Activated T-helper 17 cell treated with anti-CD3 and anti-CD28 coated beads, Interleukin-2, amount 50 U/mL, for 72 hours (primary cell): Measurements from ENCODE around the gene HSPA12B. TPM values are rescaled to one million over a fixed set of nuclear protein-coding genes. Genes with fewer than 3 reads are reported as not detected.

Experiments used
- ATAC-seq: fragments of 150-1000 bp; cut with Tn5 transposase; replicated peaks from 2 replicates; pipeline ENCODE4 v1.10.0; 2021; ENCODE audit warnings: mild to moderate bottlenecking, moderate library complexity
- H3K27ac Mint-ChIP-seq: one replicate; pipeline ENCODE4 v1.8.0; 2022; ENCODE audit warnings: mixed read lengths
- H3K27me3 Mint-ChIP-seq: one replicate; pipeline ENCODE4 v1.8.0; 2022; ENCODE audit warnings: mixed read lengths
- H3K36me3 Mint-ChIP-seq: one replicate; pipeline ENCODE4 v1.8.0; 2022; ENCODE audit warnings: low read depth, mild to moderate bottlenecking, mixed read lengths
- H3K4me1 Mint-ChIP-seq: one replicate; pipeline ENCODE4 v1.8.0; 2022; ENCODE audit warnings: mixed read lengths
- H3K4me3 Mint-ChIP-seq: one replicate; pipeline ENCODE4 v1.8.0; 2022; ENCODE audit warnings: mild to moderate bottlenecking, mixed read lengths
- H3K9me3 Mint-ChIP-seq: one replicate; pipeline ENCODE4 v1.8.0; 2022; ENCODE audit warnings: mixed read lengths
- total RNA-seq, 2 donors: library from RNA; stranded (reverse); gene quantifications; one replicate each; pipeline ENCODE4 v1.2.3, GENCODE V29; 2022

HSPA12B gene
- total RNA-seq, 2 donors from 2014 or later = not detected

DNA sequence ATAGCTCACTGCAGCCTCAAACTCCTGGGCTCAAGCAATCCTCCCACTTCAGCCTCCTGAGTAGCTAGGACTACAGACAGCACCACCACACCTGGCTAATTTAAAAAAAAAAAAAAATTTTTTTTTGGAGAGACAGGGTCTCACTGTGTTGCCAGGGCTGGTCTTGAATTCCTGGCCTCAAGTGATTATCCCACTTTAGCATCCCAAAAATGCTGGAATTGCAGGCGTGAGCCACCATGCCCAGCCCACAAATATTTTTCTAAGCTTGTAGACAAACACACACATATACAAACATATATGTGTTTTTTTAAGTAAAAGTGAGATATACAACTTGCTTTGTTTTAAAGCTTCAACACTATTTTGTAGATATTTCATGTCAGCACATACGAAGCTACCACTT, 10.8 kb downstream of the HSPA12B start:
- no peaks in the 10 kb centered on the region for H3K9me3 Mint-ChIP-seq
- ATAC-seq = no peak

GRCh38 chr20:3744037-3744436, 11.6 kb downstream of the HSPA12B start:
- H3K4me1 Mint-ChIP-seq = no peaks in the 10 kb centered on the region
- H3K27me3 Mint-ChIP-seq = no peaks in the 10 kb centered on the region
- ATAC-seq = no peak

More for the DNA sequence above, 10.8 kb downstream of the HSPA12B start:
- Mint-ChIP-seq H3K27ac (no peak overlapping the region), H3K27me3 (no peaks in the 10 kb centered on the region), H3K36me3 (no peaks in the 10 kb centered on the region), H3K4me1 (no peaks in the 10 kb centered on the region), H3K4me3 (no peak overlapping the region)

GRCh38 chr20:3744806-3745685, 12.6 kb downstream of the HSPA12B start:
- no peaks in the 10 kb centered on the region for H3K36me3 Mint-ChIP-seq
- no peaks in the 10 kb centered on the region for H3K9me3 Mint-ChIP-seq
- peak; percentile 62 for ATAC-seq
- H3K4me3 Mint-ChIP-seq = peak overlapping the region; percentile 43
- no peaks in the 10 kb centered on the region for H3K27me3 Mint-ChIP-seq
- no peak overlapping the region for H3K27ac Mint-ChIP-seq
- H3K4me1 Mint-ChIP-seq = no peaks in the 10 kb centered on the region

More at GRCh38 chr20:3744037-3744436, 11.6 kb downstream of the HSPA12B start:
- Mint-ChIP-seq H3K9me3 (no peaks in the 10 kb centered on the region), H3K36me3 (no peaks in the 10 kb centered on the region), H3K27ac (no peak overlapping the region), H3K4me3 (no peak overlapping the region)

- no peaks in the 10 kb centered on the region for H3K27me3 Mint-ChIP-seq
Measured at GRCh38 chr20:3745686-3746173, 13.2 kb downstream of the HSPA12B start.

DNA sequence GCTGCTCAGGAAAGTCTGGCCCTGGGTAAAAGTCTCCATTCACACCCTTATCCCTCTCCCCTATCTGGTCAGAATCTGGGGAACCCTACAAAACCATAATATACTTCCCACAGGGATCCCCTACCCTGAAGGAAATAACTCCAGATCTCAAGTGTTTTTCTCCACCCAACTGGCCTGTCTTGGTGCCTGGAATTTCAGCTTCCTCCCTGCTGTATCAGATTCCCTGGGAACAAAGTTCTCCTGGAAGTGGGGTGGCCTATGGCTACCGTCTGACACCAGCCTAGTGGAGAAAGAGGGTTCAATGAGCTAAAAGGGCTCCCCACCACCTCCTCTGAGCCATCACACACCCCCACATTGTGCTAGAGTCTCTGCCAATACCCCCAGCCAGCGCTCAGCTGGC, 15.0 kb downstream of the HSPA12B start:
- H3K4me1 Mint-ChIP-seq = no peaks in the 10 kb centered on the region
- H3K27ac Mint-ChIP-seq = no peak overlapping the region
- ATAC-seq = no peak
- no peaks in the 10 kb centered on the region for H3K27me3 Mint-ChIP-seq
- H3K9me3 Mint-ChIP-seq = no peaks in the 10 kb centered on the region
- no peak overlapping the region for H3K4me3 Mint-ChIP-seq
- no peaks in the 10 kb centered on the region for H3K36me3 Mint-ChIP-seq

More at GRCh38 chr20:3745686-3746173, 13.2 kb downstream of the HSPA12B start:
- H3K4me1 Mint-ChIP-seq = no peaks in the 10 kb centered on the region
- ATAC-seq = no peak
- no peak overlapping the region for H3K4me3 Mint-ChIP-seq
- H3K36me3 Mint-ChIP-seq = no peaks in the 10 kb centered on the region
- no peaks in the 10 kb centered on the region for H3K9me3 Mint-ChIP-seq
- H3K27ac Mint-ChIP-seq = no peak overlapping the region

GRCh38 chr20:3748073-3748472, 15.6 kb downstream of the HSPA12B start:
- H3K9me3 Mint-ChIP-seq = no peaks in the 10 kb centered on the region
- no peaks in the 10 kb centered on the region for H3K27me3 Mint-ChIP-seq
- no peak for ATAC-seq
- H3K36me3 Mint-ChIP-seq = no peaks in the 10 kb centered on the region
- H3K4me3 Mint-ChIP-seq = no peak overlapping the region
- H3K27ac Mint-ChIP-seq = no peak overlapping the region
- H3K4me1 Mint-ChIP-seq = no peaks in the 10 kb centered on the region

- Mint-ChIP-seq H3K27me3 (no peaks in the 10 kb centered on the region), H3K9me3 (no peaks in the 10 kb centered on the region), H3K27ac (no peak overlapping the region), H3K4me3 (no peak overlapping the region), H3K36me3 (no peaks in the 10 kb centered on the region), H3K4me1 (no peaks in the 10 kb centered on the region)
- ATAC-seq = no peak
Measured at GRCh38 chr20:3749087-3749688, 16.7 kb downstream of the HSPA12B start.

- Mint-ChIP-seq H3K4me1 (no peaks in the 10 kb centered on the region), H3K9me3 (no peaks in the 10 kb centered on the region), H3K4me3 (no peak overlapping the region), H3K27me3 (no peaks in the 10 kb centered on the region), H3K36me3 (no peaks in the 10 kb centered on the region), H3K27ac (no peak overlapping the region)
- ATAC-seq = peak; percentile 31
Measured at GRCh38 chr20:3749689-3750531, 17.4 kb downstream of the HSPA12B start.

DNA sequence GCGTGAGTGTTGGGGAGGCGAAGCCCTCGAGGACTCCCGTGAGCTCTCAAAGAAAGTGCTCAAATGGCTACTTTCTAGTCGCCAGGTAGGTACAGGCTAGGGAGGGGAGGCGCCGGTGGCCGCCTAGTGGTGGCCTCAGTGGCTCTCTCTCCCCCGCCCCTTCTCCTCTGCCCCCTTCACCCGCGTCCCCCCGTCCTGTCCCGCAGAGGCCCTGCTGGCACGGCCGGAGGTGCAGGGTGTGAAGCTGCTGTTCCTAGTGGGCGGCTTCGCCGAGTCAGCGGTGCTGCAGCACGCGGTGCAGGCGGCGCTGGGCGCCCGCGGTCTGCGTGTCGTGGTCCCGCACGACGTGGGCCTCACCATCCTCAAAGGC, 18.8 kb downstream of the HSPA12B start:
- no peak overlapping the region for H3K27ac Mint-ChIP-seq
- H3K4me1 Mint-ChIP-seq = no peaks in the 10 kb centered on the region
- no peak for ATAC-seq
- H3K36me3 Mint-ChIP-seq = no peaks in the 10 kb centered on the region
- no peaks in the 10 kb centered on the region for H3K27me3 Mint-ChIP-seq
- no peak overlapping the region for H3K4me3 Mint-ChIP-seq
- H3K9me3 Mint-ChIP-seq = no peaks in the 10 kb centered on the region

DNA sequence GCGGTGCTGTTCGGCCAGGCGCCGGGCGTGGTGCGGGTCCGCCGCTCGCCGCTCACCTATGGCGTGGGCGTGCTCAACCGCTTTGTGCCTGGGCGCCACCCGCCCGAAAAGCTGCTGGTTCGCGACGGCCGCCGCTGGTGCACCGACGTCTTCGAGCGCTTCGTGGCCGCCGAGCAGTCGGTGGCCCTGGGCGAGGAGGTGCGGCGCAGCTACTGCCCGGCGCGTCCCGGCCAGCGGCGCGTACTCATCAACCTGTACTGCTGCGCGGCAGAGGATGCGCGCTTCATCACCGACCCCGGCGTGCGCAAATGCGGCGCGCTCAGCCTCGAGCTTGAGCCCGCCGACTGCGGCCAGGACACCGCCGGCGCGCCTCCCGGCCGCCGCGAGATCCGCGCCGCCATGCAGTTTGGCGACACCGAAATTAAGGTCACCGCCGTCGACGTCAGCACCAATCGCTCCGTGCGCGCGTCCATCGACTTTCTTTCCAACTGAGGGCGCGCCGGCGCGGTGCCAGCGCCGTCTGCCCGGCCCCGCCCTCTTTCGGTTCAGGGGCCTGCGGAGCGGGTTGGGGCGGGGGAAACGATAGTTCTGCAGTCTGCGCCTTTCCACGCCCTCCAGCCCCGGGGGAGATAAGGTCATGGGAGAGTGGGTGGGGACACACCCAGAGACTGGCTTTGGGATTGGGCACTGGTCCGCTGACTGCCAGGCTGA, 19.3 kb downstream of the HSPA12B start:
- H3K9me3 Mint-ChIP-seq = no peaks in the 10 kb centered on the region
- no peaks in the 10 kb centered on the region for H3K27me3 Mint-ChIP-seq
- H3K4me1 Mint-ChIP-seq = no peaks in the 10 kb centered on the region
- peak overlapping the region; percentile 46 for H3K4me3 Mint-ChIP-seq
- peak; percentile 51 for ATAC-seq
- H3K27ac Mint-ChIP-seq = no peak overlapping the region
- peaks cover 5% of the 10 kb centered on the region for H3K36me3 Mint-ChIP-seq

- no peak for ATAC-seq
- no peak overlapping the region for H3K27ac Mint-ChIP-seq
- no peaks in the 10 kb centered on the region for H3K9me3 Mint-ChIP-seq
- H3K4me3 Mint-ChIP-seq = peak overlapping the region; percentile 46
- H3K36me3 Mint-ChIP-seq = peaks cover 7% of the 10 kb centered on the region
- no peaks in the 10 kb centered on the region for H3K27me3 Mint-ChIP-seq
- no peaks in the 10 kb centered on the region for H3K4me1 Mint-ChIP-seq
Measured at GRCh38 chr20:3752386-3752759, 19.9 kb downstream of the HSPA12B start.

DNA sequence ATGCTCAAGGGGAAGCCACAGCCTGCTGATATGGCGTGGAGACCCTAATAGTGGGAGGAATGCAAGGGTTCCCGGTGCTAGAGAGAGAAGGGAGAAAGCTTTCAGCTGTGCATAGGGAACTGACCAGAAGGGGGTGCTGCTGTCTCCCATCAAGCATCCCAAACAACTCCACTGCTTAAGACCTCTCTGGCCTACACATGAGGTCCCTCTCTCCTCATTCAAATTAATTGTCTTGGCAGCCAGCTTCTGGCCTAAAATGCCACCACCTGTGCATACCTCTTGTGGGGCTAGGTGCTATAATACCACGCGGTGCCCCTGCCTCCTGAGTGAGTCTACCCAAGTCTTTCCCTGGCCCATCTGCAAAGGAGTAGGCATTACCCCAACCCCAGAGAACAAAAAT, 20.6 kb downstream of the HSPA12B start:
- Mint-ChIP-seq H3K9me3 (no peaks in the 10 kb centered on the region), H3K4me1 (no peaks in the 10 kb centered on the region), H3K36me3 (peaks cover 14% of the 10 kb centered on the region), H3K27ac (no peak overlapping the region), H3K27me3 (no peaks in the 10 kb centered on the region), H3K4me3 (no peak overlapping the region)
- ATAC-seq = peak; percentile 77

GRCh38 chr20:3753501-3754275, 21.2 kb downstream of the HSPA12B start:
- no peak overlapping the region for H3K27ac Mint-ChIP-seq
- no peaks in the 10 kb centered on the region for H3K27me3 Mint-ChIP-seq
- H3K36me3 Mint-ChIP-seq = peaks cover 17% of the 10 kb centered on the region
- H3K4me3 Mint-ChIP-seq = no peak overlapping the region
- no peaks in the 10 kb centered on the region for H3K4me1 Mint-ChIP-seq
- no peak for ATAC-seq
- no peaks in the 10 kb centered on the region for H3K9me3 Mint-ChIP-seq
